ENCODE results near the gene TESMIN. TPM values are rescaled to one million over a fixed set of nuclear protein-coding genes. Genes with fewer than 3 reads are reported as not detected.

Gene TESMIN
- polyA plus RNA-seq, 3 donors, result 1.9 to 2.6 (median 2.5) TPM

DNA sequence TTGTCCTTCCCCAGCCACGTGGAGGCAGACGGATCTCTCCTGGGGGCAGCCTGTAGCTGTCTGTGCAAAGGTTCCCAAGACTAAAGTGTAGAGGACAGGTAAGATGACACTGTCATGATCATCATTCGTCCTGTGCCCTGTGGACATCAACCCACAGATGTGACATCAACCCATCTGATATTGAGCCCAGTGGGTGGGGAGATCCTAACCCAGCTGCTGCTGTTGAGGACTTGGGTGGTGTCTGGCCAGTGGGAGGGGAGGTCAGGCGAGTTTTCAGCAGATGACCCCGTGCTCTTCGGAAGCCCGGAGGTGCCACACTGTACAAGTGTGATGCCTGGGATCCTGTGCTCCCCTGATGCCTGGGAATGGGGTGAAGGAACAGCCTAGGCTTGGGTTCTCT is 68.2 kb downstream of the TESMIN start:
- Histone ChIP-seq H3K9me3 (replicated peaks in 1 of 2; ENCODE audit: control insufficient read depth in 1 of 2, insufficient read depth in 1 of 2, low read length in 2 of 2) (peaks cover 0 to 6% of the 10 kb centered on the region in 2 donors), H3K27ac (ENCODE audit: low read depth in 1 of 2, low read length in 2 of 2) (no peak overlapping the region), H3K79me2 (ENCODE audit: insufficient read depth, low read length) (no peaks in the 10 kb centered on the region), H4K20me1 (ENCODE audit: insufficient read depth, low read length) (no peaks in the 10 kb centered on the region), H3K27me3 (ENCODE audit: control insufficient read depth in 2 of 2, insufficient read depth in 2 of 2, low read length in 2 of 2) (peaks cover 21 to 55% of the 10 kb centered on the region in 2 donors), H2AFZ (ENCODE audit: insufficient read depth, low read depth, low read length, poor library complexity, severe bottlenecking) (no peak overlapping the region), H3K9ac (ENCODE audit: insufficient read depth, low read length, poor library complexity, severe bottlenecking) (no peak overlapping the region), H3K4me1 (ENCODE audit: control insufficient read depth in 1 of 2, insufficient read depth in 2 of 2, low read length in 2 of 2) (peaks cover 7 to 10% of the 10 kb centered on the region in 2 donors), H3K36me3 (replicated peaks in 1 of 2; ENCODE audit: control insufficient read depth in 1 of 2, insufficient read depth in 2 of 2, low read length in 2 of 2) (no peaks in the 10 kb centered on the region), H3K4me2 (replicated peaks; ENCODE audit: extremely low read depth, low read length, poor library complexity, severe bottlenecking) (no peak overlapping the region), H3K4me3 (replicated peaks in 1 of 3; ENCODE audit: low read depth in 2 of 3, low read length in 3 of 3) (no peak overlapping the region)
- TF ChIP-seq, protein P1, sequence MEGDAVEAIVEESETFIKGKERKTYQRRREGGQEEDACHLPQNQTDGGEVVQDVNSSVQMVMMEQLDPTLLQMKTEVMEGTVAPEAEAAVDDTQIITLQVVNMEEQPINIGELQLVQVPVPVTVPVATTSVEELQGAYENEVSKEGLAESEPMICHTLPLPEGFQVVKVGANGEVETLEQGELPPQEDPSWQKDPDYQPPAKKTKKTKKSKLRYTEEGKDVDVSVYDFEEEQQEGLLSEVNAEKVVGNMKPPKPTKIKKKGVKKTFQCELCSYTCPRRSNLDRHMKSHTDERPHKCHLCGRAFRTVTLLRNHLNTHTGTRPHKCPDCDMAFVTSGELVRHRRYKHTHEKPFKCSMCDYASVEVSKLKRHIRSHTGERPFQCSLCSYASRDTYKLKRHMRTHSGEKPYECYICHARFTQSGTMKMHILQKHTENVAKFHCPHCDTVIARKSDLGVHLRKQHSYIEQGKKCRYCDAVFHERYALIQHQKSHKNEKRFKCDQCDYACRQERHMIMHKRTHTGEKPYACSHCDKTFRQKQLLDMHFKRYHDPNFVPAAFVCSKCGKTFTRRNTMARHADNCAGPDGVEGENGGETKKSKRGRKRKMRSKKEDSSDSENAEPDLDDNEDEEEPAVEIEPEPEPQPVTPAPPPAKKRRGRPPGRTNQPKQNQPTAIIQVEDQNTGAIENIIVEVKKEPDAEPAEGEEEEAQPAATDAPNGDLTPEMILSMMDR (IDR thresholded peaks at IDR 0.05), result no peak
- peaks cover 4% of the 10 kb centered on the region for H3K4me1 Mint-ChIP-seq
- intact Hi-C loops (cut with micrococcal nuclease), result no loop called here
- WGBS (ENCODE audit: insufficient coverage), result 82% methylated on average over 7 of the region's 7 CpGs
- H3K36me3 Mint-ChIP-seq, result no peaks in the 10 kb centered on the region
- peaks cover 0 to 9% (median 2%) of the 10 kb centered on the region in 7 donors for H3K9me3 Mint-ChIP-seq
- DNase-seq, result no peak
- H3K27me3 Mint-ChIP-seq (ENCODE audit: low read depth in 3 of 3), result peaks cover 52 to 60% (median 59%) of the 10 kb centered on the region in 3 donors
- H3K27ac Mint-ChIP-seq, result no peak overlapping the region
- H3K4me3 Mint-ChIP-seq, result peak overlapping the region in 1 of 2 donors; percentile 47

DNA sequence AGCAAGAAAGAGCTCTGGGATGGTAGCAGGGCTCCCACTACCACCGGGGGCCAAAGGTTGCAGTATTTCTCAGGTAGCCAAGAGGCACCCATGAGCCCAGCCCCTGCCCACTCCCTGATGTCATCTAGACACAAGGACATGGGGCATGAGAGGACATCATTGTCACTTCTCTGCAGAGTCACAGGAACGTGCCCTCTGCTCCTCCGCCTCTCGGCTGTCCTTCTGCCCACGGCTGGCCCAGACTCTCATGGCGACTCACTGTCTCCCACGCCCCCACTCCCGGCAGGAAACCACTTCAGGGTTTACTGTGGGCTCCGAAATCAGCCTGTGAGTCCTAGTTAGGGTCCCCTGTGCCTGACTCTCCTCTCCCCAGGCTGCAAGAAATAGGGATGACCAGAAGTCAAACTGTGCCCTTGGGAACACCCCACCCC is 68.8 kb downstream of the TESMIN start:
- Mint-ChIP-seq H3K27me3 (ENCODE audit: low read depth in 3 of 3) (peaks cover 47 to 56% (median 54%) of the 10 kb centered on the region in 3 donors), H3K9me3 (peaks cover 0 to 9% (median 2%) of the 10 kb centered on the region in 7 donors)
- 49% methylated on average over 9 of the region's 9 CpGs for WGBS (ENCODE audit: insufficient coverage)

More for the DNA sequence above, 68.8 kb downstream of the TESMIN start:
- no peaks in the 10 kb centered on the region for H3K36me3 ChIP-seq (replicated peaks in 1 of 2; ENCODE audit: control insufficient read depth in 1 of 2, insufficient read depth in 2 of 2, low read length in 2 of 2)
- H3K79me2 ChIP-seq (ENCODE audit: insufficient read depth, low read length), result no peaks in the 10 kb centered on the region
- H3K9ac ChIP-seq (ENCODE audit: insufficient read depth, low read length, poor library complexity, severe bottlenecking), result no peak overlapping the region
- H3K9me3 ChIP-seq (replicated peaks in 1 of 2; ENCODE audit: control insufficient read depth in 1 of 2, insufficient read depth in 1 of 2, low read length in 2 of 2), result peaks cover 0 to 6% of the 10 kb centered on the region in 2 donors
- DNase-seq, result no peak
- H3K4me1 ChIP-seq (ENCODE audit: control insufficient read depth in 1 of 2, insufficient read depth in 2 of 2, low read length in 2 of 2), result peaks cover 7 to 10% of the 10 kb centered on the region in 2 donors
- H2AFZ ChIP-seq (ENCODE audit: insufficient read depth, low read depth, low read length, poor library complexity, severe bottlenecking), result no peak overlapping the region
- Mint-ChIP-seq H3K4me1 (peaks cover 4% of the 10 kb centered on the region), H3K4me3 (peak overlapping the region in 1 of 2 donors; percentile 47), H3K36me3 (no peaks in the 10 kb centered on the region), H3K27ac (no peak overlapping the region)
- intact Hi-C loops (cut with micrococcal nuclease), result no loop called here
- H4K20me1 ChIP-seq (ENCODE audit: insufficient read depth, low read length), result no peaks in the 10 kb centered on the region
- TF ChIP-seq, protein P1 (IDR thresholded peaks at IDR 0.05), result no peak
- H3K27ac ChIP-seq (ENCODE audit: low read depth in 1 of 2, low read length in 2 of 2), result no peak overlapping the region
- no peak overlapping the region for H3K4me2 ChIP-seq (replicated peaks; ENCODE audit: extremely low read depth, low read length, poor library complexity, severe bottlenecking)
- peaks cover 21 to 50% of the 10 kb centered on the region in 2 donors for H3K27me3 ChIP-seq (ENCODE audit: control insufficient read depth in 2 of 2, insufficient read depth in 2 of 2, low read length in 2 of 2)
- H3K4me3 ChIP-seq (replicated peaks in 1 of 3; ENCODE audit: low read depth in 2 of 3, low read length in 3 of 3), result no peak overlapping the region

Data from CD14-positive monocyte (primary cell).